ELF-1 (cell line): ENCODE measurements around the gene NMT2.
"Not testable (repeated sequence)": the region's sequence is repeated elsewhere in the genome, so short reads cannot be mapped to it uniquely, and the experiment has no call there.

Source experiments
- DNase-seq: peaks from one replicate; pipeline ENCODE4 v3.0.0-alpha.2; 2016; ENCODE audit warnings: low read depth, low spot score

The NMT2 gene

GRCh38 chr10:15168291-15168785, at the start of gene NMT2:
Gene NMT2 (minus strand): TSS chr10:15168693. CDS start chr10:15168612, 81 bp downstream.
- DNase-seq, result peak; percentile 89

DNA sequence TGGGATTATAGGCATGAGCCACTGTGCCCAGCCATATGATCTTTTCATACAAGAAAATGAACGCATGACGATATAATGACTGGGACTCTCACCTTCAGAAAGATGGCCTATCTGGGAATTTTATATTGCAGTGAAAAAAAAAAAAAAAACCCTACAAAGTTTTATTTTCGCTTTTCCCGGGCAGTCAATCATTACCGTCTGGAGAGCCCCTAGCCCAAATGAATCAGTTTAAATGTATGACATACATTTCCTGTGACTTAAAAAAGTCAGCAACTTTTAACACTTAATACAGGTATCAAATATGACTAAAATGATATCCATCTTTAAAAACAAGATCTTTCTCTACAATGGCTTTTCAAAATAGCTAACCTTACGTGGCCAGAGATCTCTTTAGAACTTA, 48.2 kb upstream of the NMT2 start:
- no peak for DNase-seq

DNA sequence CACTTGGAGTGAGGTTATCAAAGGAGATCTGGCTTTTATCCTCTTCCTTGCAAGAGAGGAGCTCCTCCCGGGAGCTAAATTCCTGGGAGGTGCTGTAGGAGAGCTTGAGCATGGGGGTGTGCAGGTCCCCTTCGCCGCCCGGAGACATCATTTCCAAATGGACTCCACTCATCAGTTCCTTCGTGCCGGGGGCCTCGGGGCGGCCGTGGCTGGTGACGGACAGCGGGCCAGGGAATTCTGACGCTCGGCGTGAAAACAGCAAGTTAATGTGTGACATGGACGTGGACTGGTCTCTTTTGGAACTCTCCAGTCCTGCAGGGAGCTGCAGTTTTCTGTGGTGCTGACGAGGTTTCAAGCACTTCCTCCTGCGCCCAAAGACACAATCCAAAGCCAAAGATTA, 45.7 kb upstream of the NMT2 start:
- no peak for DNase-seq

- DNase-seq, result no peak
These were observed 45.0 kb upstream of the NMT2 start for GRCh38 chr10:15213461-15213861.

- DNase-seq, result no peak
These were observed 43.0 kb upstream of the NMT2 start for GRCh38 chr10:15211464-15211979.

- no peak for DNase-seq
These were observed 42.0 kb upstream of the NMT2 start for GRCh38 chr10:15210521-15210920.

- peak; percentile 58 for DNase-seq
These were observed 41.5 kb upstream of the NMT2 start for GRCh38 chr10:15209827-15210509.

DNA sequence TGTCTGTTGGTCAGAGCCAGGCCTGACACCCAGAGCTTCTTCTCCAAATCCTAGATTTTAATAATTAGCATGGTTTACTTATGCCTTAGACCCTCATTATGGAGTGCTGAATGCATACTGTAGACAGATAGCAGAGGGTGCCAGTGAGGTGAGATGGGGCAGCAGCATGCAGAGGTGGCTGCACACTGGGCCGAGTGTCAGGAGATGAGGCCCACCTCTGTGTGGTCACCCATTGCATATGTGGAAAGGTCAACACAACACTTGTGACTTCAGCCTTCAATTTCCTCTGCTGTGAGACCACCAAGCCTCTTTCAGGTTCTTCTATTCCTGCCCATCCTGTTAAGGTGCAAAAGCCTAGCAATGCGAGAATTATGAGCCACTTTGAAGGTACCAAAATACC, 39.7 kb upstream of the NMT2 start:
- DNase-seq, result no peak

DNA sequence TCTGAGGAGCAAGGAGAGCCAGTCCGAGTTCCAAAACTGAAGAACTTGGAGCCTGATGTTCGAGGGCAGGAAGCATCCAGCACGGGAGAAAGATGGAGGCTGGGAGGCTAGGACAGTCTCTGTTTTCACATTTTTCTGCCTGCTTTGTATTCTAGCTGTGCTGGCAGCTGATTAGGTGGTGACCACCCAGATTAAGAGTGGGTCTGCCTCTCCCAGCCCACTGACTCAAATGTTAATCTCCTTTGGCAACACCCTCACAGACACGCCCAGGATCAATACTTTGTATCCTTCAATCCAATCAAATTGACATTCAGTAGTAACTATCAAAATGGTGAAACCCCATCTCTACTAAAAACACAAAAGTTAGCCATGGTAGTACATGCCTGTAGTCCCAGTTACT, 38.9 kb upstream of the NMT2 start:
- not testable (repeated sequence) for DNase-seq

DNA sequence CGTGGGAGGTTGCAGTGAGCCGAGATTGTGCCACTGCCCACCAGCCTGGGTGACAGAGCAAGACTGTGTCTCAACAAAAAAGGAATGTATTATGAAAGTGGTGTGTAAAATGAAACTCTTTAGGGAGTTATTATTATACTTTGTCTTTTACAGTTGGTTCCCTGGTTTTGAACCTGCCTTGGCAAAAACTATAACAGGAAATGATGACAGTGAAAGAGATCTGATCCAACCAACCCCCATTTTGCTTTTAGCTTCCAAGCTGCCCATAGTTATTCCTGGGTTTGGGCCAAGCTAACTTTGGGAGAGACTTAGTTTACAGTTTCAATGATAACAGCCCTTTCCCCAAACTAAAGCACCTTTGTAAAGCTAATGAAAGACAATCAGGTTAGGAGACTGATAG, 34.1 kb upstream of the NMT2 start:
- DNase-seq, result no peak

DNA sequence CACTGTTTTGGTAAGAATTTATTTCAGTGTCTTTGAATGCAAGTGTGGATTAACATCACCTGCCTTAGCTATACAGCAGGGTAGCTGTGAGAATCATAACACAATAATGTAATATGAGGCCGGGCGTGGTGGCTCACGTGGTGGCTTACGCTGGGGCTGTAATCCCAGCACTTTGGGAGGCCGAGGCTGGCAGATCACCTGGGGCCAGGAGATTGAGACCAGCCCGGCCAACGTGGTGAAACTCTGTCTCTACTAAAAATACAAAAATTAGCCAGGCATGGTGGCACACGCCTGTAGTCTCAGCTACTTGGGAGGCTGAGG, 33.8 kb upstream of the NMT2 start:
- not testable (repeated sequence) for DNase-seq

DNA sequence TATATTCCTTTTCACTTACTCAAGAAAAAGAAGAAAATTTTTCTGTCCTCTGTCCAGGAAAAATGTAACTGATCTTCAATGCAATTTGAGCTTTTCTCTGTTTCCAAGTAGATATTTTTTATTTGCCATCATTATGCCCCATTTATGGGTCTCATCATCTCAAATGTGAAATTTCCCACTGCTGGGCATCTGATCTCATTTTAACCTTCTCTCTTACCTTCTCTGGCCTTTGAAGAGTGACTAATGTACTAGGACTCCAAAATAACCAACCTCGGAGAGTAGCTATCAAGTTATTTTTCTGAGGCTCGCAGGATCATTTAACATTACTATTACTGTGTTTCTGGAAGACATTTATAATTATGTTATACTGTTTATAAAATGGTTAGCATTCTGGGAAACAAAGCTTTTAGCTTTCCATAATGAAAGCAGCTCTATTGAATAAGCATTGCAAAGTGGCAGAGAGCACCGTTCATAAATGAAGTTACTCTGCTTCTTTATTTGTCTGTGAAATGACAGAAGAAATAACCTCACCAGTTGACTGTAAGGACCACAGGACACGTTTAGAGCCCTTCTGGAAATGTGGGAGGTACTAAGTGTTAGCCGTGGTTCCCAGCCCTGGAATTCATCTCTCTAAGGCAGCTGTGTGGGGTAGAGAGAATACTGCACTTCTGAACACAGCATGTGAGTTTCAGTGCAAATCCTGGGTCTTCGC, 33.3 kb upstream of the NMT2 start:
- DNase-seq, result no peak

DNA sequence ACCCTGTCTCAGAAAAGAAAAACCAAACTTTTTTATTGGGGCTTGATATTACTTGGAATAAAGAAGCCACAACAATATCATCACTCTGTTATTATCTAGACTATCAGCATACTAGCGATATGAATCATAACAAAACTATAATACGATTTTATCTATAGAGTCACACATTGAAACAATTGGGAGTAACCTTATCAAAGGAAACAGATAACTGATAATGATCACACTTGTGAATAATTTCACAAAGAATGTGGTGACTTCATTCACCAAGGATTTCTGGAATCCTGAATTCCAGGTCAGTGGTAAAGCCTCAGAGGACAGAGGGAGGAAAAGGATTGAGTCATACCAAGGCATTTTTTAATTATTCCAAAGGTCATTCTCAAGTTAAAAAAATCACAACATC, 32.1 kb upstream of the NMT2 start:
- DNase-seq, result peak; percentile 18

DNA sequence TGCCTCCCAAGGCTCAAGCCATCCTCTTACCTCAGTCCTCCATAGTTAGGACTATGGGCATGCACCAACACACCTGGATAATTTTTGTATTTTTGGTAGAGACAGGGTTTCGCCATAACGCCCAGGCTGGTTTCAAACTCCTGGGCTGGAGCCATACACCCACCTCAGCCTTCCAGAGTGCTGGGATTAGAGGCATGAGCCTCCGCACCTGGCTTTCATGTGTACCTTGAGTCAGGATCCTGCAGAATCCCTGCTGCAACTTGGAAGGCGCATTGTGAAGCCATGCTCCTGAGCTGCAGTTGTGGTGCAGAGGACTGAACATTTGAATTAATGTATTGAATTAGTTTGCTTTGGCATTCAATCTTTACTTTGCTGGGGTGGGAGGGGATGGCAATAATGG, 29.4 kb upstream of the NMT2 start:
- DNase-seq, result no peak

DNA sequence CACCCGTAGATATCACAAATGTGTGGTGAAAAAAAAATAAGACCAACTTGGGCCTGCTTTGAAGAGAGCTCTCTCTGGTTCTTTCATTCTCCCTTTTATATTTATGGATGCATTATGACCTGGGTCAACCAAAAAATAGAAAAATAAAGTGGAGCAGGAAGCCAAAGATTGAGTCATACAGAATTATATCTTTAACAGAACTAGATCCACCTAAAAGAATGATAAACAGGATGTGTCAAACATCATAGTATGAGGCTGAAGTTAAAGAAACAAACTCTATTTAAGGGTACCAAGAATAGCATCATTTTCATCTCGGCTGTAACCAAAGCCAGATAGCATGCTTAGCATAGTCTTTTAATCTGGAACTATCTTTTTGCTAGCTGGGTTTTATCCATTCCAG, 28.8 kb upstream of the NMT2 start:
- DNase-seq, result no peak

- DNase-seq, result no peak
These were observed 27.7 kb upstream of the NMT2 start for GRCh38 chr10:15196021-15196834.

DNA sequence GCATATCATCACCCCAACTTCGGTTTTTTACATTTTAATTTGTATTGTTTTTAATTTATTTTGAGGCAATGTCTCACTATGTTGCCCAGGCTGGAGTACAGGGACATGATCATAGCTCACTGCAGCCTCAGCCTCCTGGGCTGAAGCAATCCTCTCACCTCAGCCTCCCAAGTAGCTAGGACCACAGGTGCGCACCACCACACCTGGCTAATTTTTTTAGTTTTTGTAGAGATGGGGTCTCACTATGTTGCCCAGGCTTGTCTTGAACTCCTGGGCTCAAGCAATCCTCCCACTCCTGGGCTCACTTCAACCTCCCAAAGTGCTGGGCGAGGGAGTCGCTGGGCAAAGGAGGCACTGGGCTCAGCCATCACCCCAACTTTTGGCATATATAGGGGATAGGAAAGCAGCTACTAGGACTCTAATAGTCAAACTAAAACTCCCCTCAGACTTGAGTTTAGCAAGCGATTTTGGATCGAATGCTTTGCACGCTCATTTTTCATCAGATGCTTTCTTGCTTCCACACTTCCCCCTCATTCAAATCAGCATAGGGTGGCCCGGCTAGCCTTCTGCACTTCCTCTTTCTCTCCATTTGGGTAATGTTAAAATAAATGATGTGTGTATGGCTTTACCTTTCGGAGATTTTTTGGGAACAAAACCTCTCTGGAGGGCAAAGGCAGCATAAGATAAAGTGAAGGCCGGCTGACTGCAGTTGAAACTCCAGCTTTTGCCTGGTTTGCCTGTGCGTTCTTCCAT, 20.8 kb upstream of the NMT2 start:
- no peak for DNase-seq

GRCh38 chr10:15188603-15189002, 20.1 kb upstream of the NMT2 start:
- no peak for DNase-seq

DNA sequence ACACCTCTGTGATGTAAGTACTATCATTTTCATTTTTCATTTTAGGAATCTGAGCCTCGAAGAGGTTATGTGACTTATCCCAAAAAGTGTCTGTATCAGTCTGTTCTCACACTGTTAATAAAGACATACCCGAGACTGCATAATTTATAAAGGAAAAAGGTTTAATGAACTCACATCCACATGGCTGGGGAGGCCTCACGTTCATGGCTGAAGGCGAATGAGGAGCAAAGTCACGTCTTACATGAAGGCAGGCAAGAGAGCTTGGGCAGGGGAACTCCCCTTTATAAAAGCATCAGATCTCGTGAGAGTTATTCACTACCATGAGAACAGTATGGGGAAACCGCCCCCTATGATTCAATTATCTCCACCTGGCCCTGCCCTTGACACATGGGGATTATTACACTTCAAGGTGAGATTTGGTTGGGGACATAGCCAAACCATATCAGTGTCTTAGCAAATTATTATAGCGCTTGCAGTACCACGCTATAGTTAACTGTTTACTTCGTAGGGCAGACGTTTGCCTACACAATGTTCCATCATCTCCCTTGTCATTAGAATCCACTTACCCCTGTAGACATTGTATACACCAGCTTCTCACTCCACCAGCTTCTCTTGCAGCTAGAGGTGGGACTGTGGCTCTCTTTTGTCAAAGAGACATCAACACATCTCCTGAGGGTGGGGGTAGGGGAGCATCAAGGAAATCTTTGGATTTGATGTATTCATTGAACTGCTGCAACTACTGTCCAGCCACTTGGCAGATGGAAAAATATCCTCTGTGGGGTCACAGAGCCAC, 15.4 kb upstream of the NMT2 start:
- DNase-seq, result no peak

- no peak for DNase-seq
These were observed 14.2 kb upstream of the NMT2 start for GRCh38 chr10:15182540-15183207.
